ENCODE measurements around the gene LRSAM1.
A peak's percentile ranks its signal among the peaks of the same experiment; 100 is the strongest.

GRCh38 chr9:127520941-127521918 lies 69.9 kb downstream of the LRSAM1 start:
- TF ChIP-seq PATZ1 (CRISPR knock-in tag; IDR thresholded peaks at IDR 0.05; ENCODE audit: borderline replicate concordance) = 0 out of 2 replicates have a peak, but pooled peaks have one; percentile 56
- TF ChIP-seq ZFP30 (CRISPR knock-in tag; IDR thresholded peaks at IDR 0.05) = no peak
- TF ChIP-seq RARB (CRISPR knock-in tag; IDR thresholded peaks at IDR 0.05) = no peak
- TF ChIP-seq POU6F1 (CRISPR knock-in tag; IDR thresholded peaks at IDR 0.05; ENCODE audit: borderline replicate concordance, low read depth) = no peak
- no peak for TF ChIP-seq ZFP3 (CRISPR knock-in tag; IDR thresholded peaks at IDR 0.05)
- TF ChIP-seq OSR1 (CRISPR knock-in tag; IDR thresholded peaks at IDR 0.05) = no peak
- no peak for TF ChIP-seq BACH2 (CRISPR knock-in tag; IDR thresholded peaks at IDR 0.05; ENCODE audit: borderline replicate concordance)

Measured in SK-N-SH treated with all-trans-retinoic acid at 6 μM for 48 hours (cell line).